ENCODE measurements around the gene RFPL4AL1. TPM values are rescaled to one million over a fixed set of nuclear protein-coding genes. Genes with fewer than 3 reads are reported as not detected.
"Not testable (repeated sequence)": the region's sequence is repeated elsewhere in the genome, so short reads cannot be mapped to it uniquely, and the experiment has no call there.

The RFPL4AL1 gene
- total RNA-seq, 1 experiment from 2014 or later: not detected

GRCh38 chr19:55723491-55723890 is 45.4 kb upstream of the RFPL4AL1 start:
- DNase-seq: no peak
- Histone ChIP-seq H3K4me3 (ENCODE audit: low read length) (no peak overlapping the region), H3K27me3 (ENCODE audit: low read length) (peaks cover 58% of the 10 kb centered on the region), H3K9ac (ENCODE audit: low read length) (no peak overlapping the region), H4K20me1 (ENCODE audit: low read length) (no peaks in the 10 kb centered on the region), H3K4me1 (ENCODE audit: insufficient read depth, low read length) (no peaks in the 10 kb centered on the region), H3K27ac (ENCODE audit: low read length) (no peak overlapping the region), H3K9me3 (ENCODE audit: low read length) (0 out of 2 replicates have a peak, but pooled peaks cover 7% of the 10 kb centered on the region), H3K36me3 (ENCODE audit: low read depth, low read length) (no peaks in the 10 kb centered on the region), H2AFZ (ENCODE audit: low read length) (no peak overlapping the region), H3K9me2 (replicated peaks; ENCODE audit: low read length) (no peaks in the 10 kb centered on the region), H3F3A (ENCODE audit: low read length, unreplicated experiment) (no peaks in the 10 kb centered on the region), H3K4me2 (ENCODE audit: low read length) (no peak overlapping the region), H3K79me2 (ENCODE audit: low read length) (no peaks in the 10 kb centered on the region)
- intact Hi-C loops (cut with micrococcal nuclease): no loop called here
- no peak for ATAC-seq
- CTCF ChIA-PET: no interaction called here
- BruUV-seq (replicated peaks): no TSS peak
- POLR2A ChIA-PET (ENCODE audit: unreplicated experiment): no interaction called here
- no peak for TF ChIP-seq EZH2phosphoT487 (IDR thresholded peaks at IDR 0.05; ENCODE audit: borderline replicate concordance, low read length)
- TF ChIP-seq, protein P1, sequence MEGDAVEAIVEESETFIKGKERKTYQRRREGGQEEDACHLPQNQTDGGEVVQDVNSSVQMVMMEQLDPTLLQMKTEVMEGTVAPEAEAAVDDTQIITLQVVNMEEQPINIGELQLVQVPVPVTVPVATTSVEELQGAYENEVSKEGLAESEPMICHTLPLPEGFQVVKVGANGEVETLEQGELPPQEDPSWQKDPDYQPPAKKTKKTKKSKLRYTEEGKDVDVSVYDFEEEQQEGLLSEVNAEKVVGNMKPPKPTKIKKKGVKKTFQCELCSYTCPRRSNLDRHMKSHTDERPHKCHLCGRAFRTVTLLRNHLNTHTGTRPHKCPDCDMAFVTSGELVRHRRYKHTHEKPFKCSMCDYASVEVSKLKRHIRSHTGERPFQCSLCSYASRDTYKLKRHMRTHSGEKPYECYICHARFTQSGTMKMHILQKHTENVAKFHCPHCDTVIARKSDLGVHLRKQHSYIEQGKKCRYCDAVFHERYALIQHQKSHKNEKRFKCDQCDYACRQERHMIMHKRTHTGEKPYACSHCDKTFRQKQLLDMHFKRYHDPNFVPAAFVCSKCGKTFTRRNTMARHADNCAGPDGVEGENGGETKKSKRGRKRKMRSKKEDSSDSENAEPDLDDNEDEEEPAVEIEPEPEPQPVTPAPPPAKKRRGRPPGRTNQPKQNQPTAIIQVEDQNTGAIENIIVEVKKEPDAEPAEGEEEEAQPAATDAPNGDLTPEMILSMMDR (conservative IDR thresholded peaks at IDR 0.05; ENCODE audit: low read depth, low read length): no peak
- no peak for TF ChIP-seq EZH2 (IDR thresholded peaks at IDR 0.05; ENCODE audit: low read length, unreplicated experiment)

DNA sequence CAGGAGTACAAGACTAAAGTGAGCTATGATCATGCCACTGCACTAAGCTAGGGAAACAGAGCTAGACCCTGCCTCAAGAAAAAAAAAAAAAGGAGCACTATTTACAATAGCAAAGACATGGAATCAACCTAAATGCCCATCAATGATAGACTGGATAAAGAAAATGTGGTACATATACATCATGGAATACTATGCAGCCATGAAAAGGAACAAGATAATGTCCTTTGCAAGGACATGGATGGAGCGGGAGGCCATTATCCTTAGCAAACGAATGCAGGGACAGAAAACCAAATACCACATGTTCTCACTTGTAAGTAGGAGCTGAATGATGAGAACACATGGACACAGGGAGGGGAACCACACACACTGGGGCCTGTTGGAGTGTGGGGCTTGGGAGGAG is 38.5 kb upstream of the RFPL4AL1 start:
- BruUV-seq (replicated peaks); H3F3A ChIP-seq (ENCODE audit: low read length, unreplicated experiment); POLR2A ChIA-PET (ENCODE audit: unreplicated experiment); intact Hi-C loops (cut with micrococcal nuclease); CTCF ChIA-PET; H3K9me3 ChIP-seq (ENCODE audit: low read length); H3K9ac ChIP-seq (ENCODE audit: low read length); H3K4me3 ChIP-seq (ENCODE audit: low read length); H3K4me2 ChIP-seq (ENCODE audit: low read length); H2AFZ ChIP-seq (ENCODE audit: low read length); H4K20me1 ChIP-seq (ENCODE audit: low read length); ATAC-seq; H3K27ac ChIP-seq (ENCODE audit: low read length); H3K4me1 ChIP-seq (ENCODE audit: insufficient read depth, low read length); DNase-seq; H3K9me2 ChIP-seq (replicated peaks; ENCODE audit: low read length); H3K36me3 ChIP-seq (ENCODE audit: low read depth, low read length); H3K79me2 ChIP-seq (ENCODE audit: low read length): not testable (repeated sequence)
- peaks cover 61% of the 10 kb centered on the region for H3K27me3 ChIP-seq (ENCODE audit: low read length)

- H3K4me3 ChIP-seq (ENCODE audit: low read length): no peak within 1 kb of the TSS
- no peaks in the 10 kb centered on the region for H3K36me3 ChIP-seq (ENCODE audit: low read depth, low read length)
- no peaks in the 10 kb centered on the region for H4K20me1 ChIP-seq (ENCODE audit: low read length)
- DNase-seq (no peak), ATAC-seq (no peak)
- H3K27me3 ChIP-seq (ENCODE audit: low read length): peaks cover 54% of the 10 kb centered on the region
- H2AFZ ChIP-seq (ENCODE audit: low read length): no peak within 1 kb of the TSS
- no peaks in the 10 kb centered on the region for H3F3A ChIP-seq (ENCODE audit: low read length, unreplicated experiment)
- H3K27ac ChIP-seq (ENCODE audit: low read length): no peak within 1 kb of the TSS
- H3K9me2 ChIP-seq (replicated peaks; ENCODE audit: low read length): no peaks in the 10 kb centered on the region
- no peaks in the 10 kb centered on the region for H3K9me3 ChIP-seq (ENCODE audit: low read length)
- TF ChIP-seq EZH2 (IDR thresholded peaks at IDR 0.05; ENCODE audit: low read length, unreplicated experiment) (no peak), EZH2phosphoT487 (IDR thresholded peaks at IDR 0.05; ENCODE audit: borderline replicate concordance, low read length) (no peak)
- TF ChIP-seq, protein P1 (conservative IDR thresholded peaks at IDR 0.05; ENCODE audit: low read depth, low read length): no peak
- H3K9ac ChIP-seq (ENCODE audit: low read length): no peak within 1 kb of the TSS
- intact Hi-C loops (cut with micrococcal nuclease): no loop called here
- H3K4me1 ChIP-seq (ENCODE audit: insufficient read depth, low read length): no peaks in the 10 kb centered on the region
- no peak within 1 kb of the TSS for H3K4me2 ChIP-seq (ENCODE audit: low read length)
- ChIA-PET POLR2A (ENCODE audit: unreplicated experiment) (no interaction called here), CTCF (no interaction called here)
- BruUV-seq (replicated peaks): no TSS peak
- H3K79me2 ChIP-seq (ENCODE audit: low read length): no peaks in the 10 kb centered on the region
Observed at GRCh38 chr19:55738302-55738701, 30.6 kb upstream of the RFPL4AL1 start, which contains the start of gene NLRP9. Gene NLRP9, minus strand, starts transcription at chr19:55738402. Its CDS starts 28 bp downstream, at chr19:55738374.

Data from PC-3 (cell line).